GM12864 (cell line): Measurements from ENCODE around the gene RBM18.

Experiments
- DNase-seq: peaks from one replicate; pipeline ENCODE4 v3.0.0-alpha.2; 2011; ENCODE audit warnings: low read depth
- H3K4me3 ChIP-seq: 2 replicates; pipeline ENCODE4 v1.5.1; 2011; ENCODE audit warnings: mild to moderate bottlenecking, low read depth, low read length, control low read depth
- TF ChIP-seq, protein P1 (sequence below): IDR thresholded peaks from 2 replicates; pipeline ENCODE4 v1.5.1; 2011; ENCODE audit warnings: low read depth, mild to moderate bottlenecking, moderate library complexity, low read length, control low read depth, inconsistent platforms; ENCODE audit errors: missing control alignments

The RBM18 gene

DNA sequence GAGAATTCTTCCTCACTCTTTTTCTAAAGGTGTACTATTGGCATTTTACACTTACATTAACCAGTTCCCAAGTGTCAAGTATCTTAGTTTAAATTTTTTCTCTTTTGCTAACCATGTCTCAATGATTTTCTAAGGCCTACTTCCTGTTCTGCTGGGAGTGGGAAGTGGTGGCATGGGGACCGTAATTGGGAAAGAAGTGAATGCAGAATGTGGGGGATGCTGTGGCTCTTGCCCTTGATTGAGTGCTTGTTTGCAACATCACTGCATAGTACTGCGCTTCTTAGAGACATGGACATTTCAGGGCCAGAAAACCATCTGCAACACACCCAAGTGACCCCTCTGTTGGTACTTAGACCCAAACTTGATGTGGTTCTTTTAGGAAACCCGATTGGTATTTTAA lies 32.9 kb upstream of the RBM18 start:
- TF ChIP-seq, protein P1, sequence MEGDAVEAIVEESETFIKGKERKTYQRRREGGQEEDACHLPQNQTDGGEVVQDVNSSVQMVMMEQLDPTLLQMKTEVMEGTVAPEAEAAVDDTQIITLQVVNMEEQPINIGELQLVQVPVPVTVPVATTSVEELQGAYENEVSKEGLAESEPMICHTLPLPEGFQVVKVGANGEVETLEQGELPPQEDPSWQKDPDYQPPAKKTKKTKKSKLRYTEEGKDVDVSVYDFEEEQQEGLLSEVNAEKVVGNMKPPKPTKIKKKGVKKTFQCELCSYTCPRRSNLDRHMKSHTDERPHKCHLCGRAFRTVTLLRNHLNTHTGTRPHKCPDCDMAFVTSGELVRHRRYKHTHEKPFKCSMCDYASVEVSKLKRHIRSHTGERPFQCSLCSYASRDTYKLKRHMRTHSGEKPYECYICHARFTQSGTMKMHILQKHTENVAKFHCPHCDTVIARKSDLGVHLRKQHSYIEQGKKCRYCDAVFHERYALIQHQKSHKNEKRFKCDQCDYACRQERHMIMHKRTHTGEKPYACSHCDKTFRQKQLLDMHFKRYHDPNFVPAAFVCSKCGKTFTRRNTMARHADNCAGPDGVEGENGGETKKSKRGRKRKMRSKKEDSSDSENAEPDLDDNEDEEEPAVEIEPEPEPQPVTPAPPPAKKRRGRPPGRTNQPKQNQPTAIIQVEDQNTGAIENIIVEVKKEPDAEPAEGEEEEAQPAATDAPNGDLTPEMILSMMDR, result no peak

DNA sequence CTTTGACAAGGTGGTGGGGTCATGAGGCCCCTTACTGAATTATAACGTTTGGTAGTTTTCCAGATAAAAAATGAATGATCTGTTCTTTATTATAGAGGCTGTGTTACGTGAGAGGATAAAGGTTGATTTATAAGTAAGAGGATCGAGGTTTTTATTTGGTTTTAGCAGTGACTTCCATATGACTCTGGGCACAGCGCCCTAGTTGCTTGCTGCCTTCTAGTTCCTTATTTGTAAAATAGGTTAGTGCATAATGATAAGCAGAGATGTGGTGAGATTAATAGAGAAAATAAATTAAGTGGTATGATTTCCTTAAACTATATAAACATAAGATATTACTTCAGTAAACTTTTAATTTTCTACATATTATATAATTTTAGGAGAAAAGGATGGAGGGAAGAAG lies 29.9 kb upstream of the RBM18 start:
- H3K4me3 ChIP-seq, result no peak overlapping the region
- no peak for DNase-seq
- TF ChIP-seq, protein P1, result no peak

More for the DNA sequence above, 32.9 kb upstream of the RBM18 start:
- H3K4me3 ChIP-seq, result no peak overlapping the region
- DNase-seq, result no peak

DNA sequence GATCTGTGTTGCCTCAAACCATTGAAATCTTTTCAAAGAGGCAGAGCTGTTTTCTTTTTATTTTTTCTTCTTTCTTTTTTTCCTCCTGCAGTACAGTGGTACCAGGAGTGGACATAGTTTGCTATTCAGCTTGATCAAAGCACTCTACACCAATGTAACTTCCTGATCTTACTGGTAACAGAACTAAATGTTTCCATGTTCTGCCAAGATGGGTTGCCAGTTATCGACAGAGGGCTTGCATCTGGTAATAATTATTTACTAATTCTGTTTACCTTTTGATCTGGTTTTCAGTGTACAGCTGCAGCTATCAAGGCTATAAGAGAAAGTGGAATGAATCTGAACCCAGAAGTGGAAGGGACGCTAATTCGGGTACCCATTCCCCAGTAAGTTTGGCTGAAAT lies 26.8 kb upstream of the RBM18 start:
- no peak for DNase-seq
- TF ChIP-seq, protein P1, result no peak
- no peak overlapping the region for H3K4me3 ChIP-seq

DNA sequence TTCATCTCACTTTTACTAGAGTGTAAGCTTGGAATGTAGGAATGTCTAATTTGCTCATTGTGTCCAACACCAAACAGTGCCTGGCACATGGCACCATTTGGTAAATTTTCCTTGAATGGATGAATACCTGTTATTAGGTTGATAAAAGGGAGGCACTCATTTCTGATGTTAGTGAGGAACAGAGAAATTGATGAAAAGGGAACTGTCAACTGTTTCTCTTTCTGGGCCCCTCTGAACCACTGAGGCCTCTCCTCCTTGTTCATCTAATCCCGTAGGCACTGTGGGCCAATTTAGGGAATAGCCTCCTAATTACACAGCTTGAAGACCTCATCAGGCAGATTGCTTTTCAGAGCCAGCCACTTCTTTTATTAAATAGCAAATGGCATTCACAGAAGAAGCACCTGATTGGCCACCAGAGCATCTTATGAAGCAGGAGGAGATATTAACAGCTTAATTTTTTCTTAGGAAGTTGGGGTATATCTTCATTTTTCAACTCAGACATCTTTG lies 22.6 kb upstream of the RBM18 start:
- DNase-seq, result no peak
- H3K4me3 ChIP-seq, result no peak overlapping the region
- TF ChIP-seq, protein P1, result no peak

DNA sequence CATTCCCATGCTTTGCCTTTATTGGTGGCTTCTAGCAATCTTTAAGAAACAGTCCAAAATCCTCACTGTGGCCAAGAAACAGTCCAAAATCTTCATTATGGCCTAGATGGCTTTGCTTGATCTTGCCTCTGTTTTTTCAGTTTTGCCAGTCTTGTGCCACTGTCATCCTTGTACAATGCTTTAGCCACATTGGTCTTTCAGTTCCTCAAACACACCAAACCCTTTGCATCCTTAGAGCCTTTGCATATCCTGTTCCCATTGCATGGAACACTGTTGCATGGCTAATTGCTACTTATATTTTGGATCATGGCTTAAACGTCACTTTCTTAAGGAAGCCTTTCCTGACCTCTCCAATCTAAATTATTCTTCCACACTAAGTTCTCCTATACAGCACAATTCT lies 22.1 kb upstream of the RBM18 start:
- TF ChIP-seq, protein P1, result no peak
- no peak for DNase-seq
- no peak overlapping the region for H3K4me3 ChIP-seq

DNA sequence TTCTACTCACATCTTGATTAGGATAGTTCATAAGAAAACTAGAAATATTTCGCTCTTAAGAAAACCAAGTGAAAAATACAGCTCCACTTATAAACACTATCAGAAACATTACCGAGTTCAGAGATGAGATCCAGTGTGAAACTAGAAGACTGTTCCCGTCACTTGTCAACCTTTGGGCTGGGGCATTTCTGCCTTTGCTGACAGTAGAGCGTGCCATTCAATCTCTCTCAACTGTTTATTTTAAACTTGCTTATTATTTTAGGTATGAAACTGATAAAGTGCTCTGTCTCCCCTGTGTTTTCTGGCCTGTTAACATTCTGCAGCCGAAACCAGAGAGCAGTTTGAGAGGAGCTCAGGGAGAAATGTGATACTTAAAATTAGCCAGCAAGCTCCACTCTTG lies 16.7 kb upstream of the RBM18 start:
- no peak overlapping the region for H3K4me3 ChIP-seq
- TF ChIP-seq, protein P1, result no peak
- no peak for DNase-seq

DNA sequence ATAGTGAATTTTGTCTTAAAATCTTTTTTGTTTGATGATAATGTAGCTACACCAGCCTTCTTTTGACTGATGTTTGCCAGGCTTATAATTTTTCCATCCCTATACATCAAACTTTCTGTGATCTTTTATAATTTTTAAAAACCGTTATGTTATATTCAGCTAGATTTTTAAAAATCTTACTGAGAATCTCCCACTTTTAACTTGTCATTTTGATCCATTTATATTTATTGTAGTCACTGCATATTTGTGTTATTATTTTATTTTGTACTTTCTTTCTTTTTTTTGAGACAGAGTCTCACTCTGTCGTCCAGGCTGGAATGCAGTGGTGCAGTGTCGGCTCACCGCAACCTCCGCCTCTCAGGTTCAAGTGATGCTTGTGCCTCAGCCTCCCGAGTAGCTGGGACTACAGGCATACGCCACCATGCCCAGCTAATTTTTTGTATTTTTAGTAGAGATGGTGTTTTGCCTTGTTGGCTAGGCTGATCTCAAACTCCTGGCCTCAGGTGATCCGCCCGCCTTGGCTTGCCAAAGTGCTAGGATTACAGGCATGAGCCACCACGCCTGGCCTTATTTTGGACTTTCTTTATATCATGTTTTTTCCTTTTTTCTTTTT lies 12.8 kb upstream of the RBM18 start:
- TF ChIP-seq, protein P1, result no peak
- no peak for DNase-seq
- no peak overlapping the region for H3K4me3 ChIP-seq
